Fibroblast of lung (primary cell): ENCODE results near the gene DPEP1. TPM values are rescaled to one million over a fixed set of nuclear protein-coding genes. Genes with fewer than 3 reads are reported as not detected.
A peak's percentile ranks its signal among the peaks of the same experiment; 100 is the strongest.

Experiments used
- DNase-seq, 2 donors: peaks; one replicate each; pipeline versions ENCODE4 v3.0.0 to v3.0.0-alpha.2; 2010; ENCODE audit warnings: low read depth in 2 of 2
- H2AFZ ChIP-seq: 2 replicates; pipeline ENCODE4 v1.5.1; 2012; ENCODE audit warnings: low read length, control low read depth, inconsistent platforms
- H3K27ac ChIP-seq: 2 replicates; pipeline ENCODE4 v1.5.1; 2011; ENCODE audit warnings: low read length, control low read depth; ENCODE audit not compliant: insufficient read depth
- H3K27me3 ChIP-seq: 2 replicates; pipeline ENCODE4 v1.5.1; 2011; ENCODE audit warnings: mild to moderate bottlenecking, low read length; ENCODE audit not compliant: control insufficient read depth, insufficient read depth
- H3K36me3 ChIP-seq: 2 replicates; pipeline ENCODE4 v1.5.1; 2011; ENCODE audit warnings: low read length; ENCODE audit not compliant: control insufficient read depth, insufficient read depth
- H3K4me1 ChIP-seq: 2 replicates; pipeline ENCODE4 v1.5.1; 2011; ENCODE audit warnings: low read length; ENCODE audit not compliant: control insufficient read depth, insufficient read depth; ENCODE audit errors: extremely low read depth
- H3K4me2 ChIP-seq: 2 replicates; pipeline ENCODE4 v1.5.1; 2011; ENCODE audit warnings: low read length, control low read depth; ENCODE audit not compliant: insufficient read depth; ENCODE audit errors: extremely low read depth
- H3K4me3 ChIP-seq, 4 experiments: fragments of 200-600 bp in 1 of 4; sonication (generic) in 1 of 4; replicated peaks in 1 of 4; 2 replicates each; pipeline ENCODE4 v1.5.1; 2011 to 2016; ENCODE audit warnings: low read length in 4 of 4, low read depth in 3 of 4, mild to moderate bottlenecking in 3 of 4, control low read depth in 2 of 4, inconsistent platforms in 1 of 4, mixed read lengths in 1 of 4; ENCODE audit not compliant: insufficient read depth in 1 of 4; ENCODE audit errors: control extremely low read depth in 1 of 4
- H3K79me2 ChIP-seq: 2 replicates; pipeline ENCODE4 v1.5.1; 2012; ENCODE audit warnings: mild to moderate bottlenecking, low read length, inconsistent platforms; ENCODE audit not compliant: control insufficient read depth, insufficient read depth
- H3K9ac ChIP-seq: 2 replicates; pipeline ENCODE4 v1.5.1; 2011; ENCODE audit warnings: mild to moderate bottlenecking, low read length, control low read depth; ENCODE audit not compliant: insufficient read depth
- H3K9me3 ChIP-seq: 2 replicates; pipeline ENCODE4 v1.5.1; 2012; ENCODE audit warnings: low read depth, low read length; ENCODE audit not compliant: control insufficient read depth, insufficient read depth
- H4K20me1 ChIP-seq: 2 replicates; pipeline ENCODE4 v1.5.1; 2011; ENCODE audit warnings: low read length; ENCODE audit not compliant: control insufficient read depth, insufficient read depth; ENCODE audit errors: extremely low read depth
- EZH2 ChIP-seq: IDR thresholded peaks from 2 replicates; pipeline ENCODE4 v1.5.1; 2012; ENCODE audit warnings: low read length, control low read depth, mild to moderate bottlenecking; ENCODE audit errors: missing control alignments
- polyA minus RNA-seq: library from RNA; depleted of rRNA, polyadenylated mRNA; stranded (reverse); fragments of >200 nt; gene quantifications from 2 replicates; pipeline ENCODE4 v1.2.3, GENCODE V29; 2011; ENCODE audit warnings: low replicate concordance
- polyA plus RNA-seq, 2 donors: library from polyadenylated mRNA; depleted of rRNA in 1 of 2; stranded (reverse) in 1 of 2; unstranded in 1 of 2; fragments of >200 nt; gene quantifications; 2 replicates each; pipeline ENCODE4 v1.2.1, GENCODE V29; 2011 to 2012; ENCODE audit warnings: missing spikeins in 1 of 2
- total RNA-seq: library from RNA; depleted of rRNA; stranded (reverse); fragments of >200 nt; gene quantifications from 2 replicates; pipeline ENCODE4 v1.2.1, GENCODE V29; 2014
- TF ChIP-seq, protein P1 (sequence below), 2 donors: IDR thresholded peaks in 1 of 2; conservative IDR thresholded peaks in 1 of 2; 1 replicate in 1 of 2; 2 replicates in 1 of 2; pipeline ENCODE4 v1.5.1; 2011 to 2012; ENCODE audit warnings: low read length in 2 of 2, control low read depth in 1 of 2, inconsistent platforms in 1 of 2, low read depth in 1 of 2, mild to moderate bottlenecking in 1 of 2

Gene DPEP1
- under 0.01 and 0.17 TPM in 2 replicates for total RNA-seq
- not detected in 2 replicates for polyA plus RNA-seq
- polyA plus RNA-seq (2012): not detected in 2 replicates
- not detected in 2 replicates for polyA minus RNA-seq

- Histone ChIP-seq H2AFZ (no peak within 1 kb of the TSS), H3K4me3 (no peak within 1 kb of the TSS), H3K36me3 (no peaks in the 10 kb centered on the region), H3K9ac (no peak within 1 kb of the TSS), H3K9me3 (no peaks in the 10 kb centered on the region), H3K4me1 (no peaks in the 10 kb centered on the region), H3K27me3 (no peaks in the 10 kb centered on the region), H3K27ac (no peak within 1 kb of the TSS), H3K4me2 (no peak within 1 kb of the TSS), H3K79me2 (no peaks in the 10 kb centered on the region), H4K20me1 (no peaks in the 10 kb centered on the region)
- TF ChIP-seq, protein P1, sequence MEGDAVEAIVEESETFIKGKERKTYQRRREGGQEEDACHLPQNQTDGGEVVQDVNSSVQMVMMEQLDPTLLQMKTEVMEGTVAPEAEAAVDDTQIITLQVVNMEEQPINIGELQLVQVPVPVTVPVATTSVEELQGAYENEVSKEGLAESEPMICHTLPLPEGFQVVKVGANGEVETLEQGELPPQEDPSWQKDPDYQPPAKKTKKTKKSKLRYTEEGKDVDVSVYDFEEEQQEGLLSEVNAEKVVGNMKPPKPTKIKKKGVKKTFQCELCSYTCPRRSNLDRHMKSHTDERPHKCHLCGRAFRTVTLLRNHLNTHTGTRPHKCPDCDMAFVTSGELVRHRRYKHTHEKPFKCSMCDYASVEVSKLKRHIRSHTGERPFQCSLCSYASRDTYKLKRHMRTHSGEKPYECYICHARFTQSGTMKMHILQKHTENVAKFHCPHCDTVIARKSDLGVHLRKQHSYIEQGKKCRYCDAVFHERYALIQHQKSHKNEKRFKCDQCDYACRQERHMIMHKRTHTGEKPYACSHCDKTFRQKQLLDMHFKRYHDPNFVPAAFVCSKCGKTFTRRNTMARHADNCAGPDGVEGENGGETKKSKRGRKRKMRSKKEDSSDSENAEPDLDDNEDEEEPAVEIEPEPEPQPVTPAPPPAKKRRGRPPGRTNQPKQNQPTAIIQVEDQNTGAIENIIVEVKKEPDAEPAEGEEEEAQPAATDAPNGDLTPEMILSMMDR (conservative IDR thresholded peaks at IDR 0.05 in 1 of 2, IDR thresholded peaks at IDR 0.05 in 1 of 2; ENCODE audit: low read depth in 1 of 2, low read length in 2 of 2): no peak
- no peak for TF ChIP-seq EZH2
- no peak for DNase-seq
These were observed at the start of gene DPEP1 for GRCh38 chr16:89613231-89613953. Gene DPEP1, plus strand, starts transcription at chr16:89613642. Its CDS starts 16,769 bp downstream, at chr16:89630411.

GRCh38 chr16:89564476-89565255, 48.8 kb upstream of the DPEP1 start:
- no peak for TF ChIP-seq EZH2
- TF ChIP-seq, protein P1 (conservative IDR thresholded peaks at IDR 0.05 in 1 of 2, IDR thresholded peaks at IDR 0.05 in 1 of 2; ENCODE audit: low read depth in 1 of 2, low read length in 2 of 2): no peak
- H3K4me2 ChIP-seq: peak overlapping the region; percentile 23
- H3K4me1 ChIP-seq: peaks cover 23% of the 10 kb centered on the region
- H3K27me3 ChIP-seq: no peaks in the 10 kb centered on the region
- no peak overlapping the region for H3K4me3 ChIP-seq
- peaks cover 3% of the 10 kb centered on the region for H4K20me1 ChIP-seq
- H3K27ac ChIP-seq: no peak overlapping the region
- peaks cover 25% of the 10 kb centered on the region for H3K36me3 ChIP-seq
- no peak overlapping the region for H2AFZ ChIP-seq
- no peaks in the 10 kb centered on the region for H3K9me3 ChIP-seq
- H3K79me2 ChIP-seq: peaks cover 31% of the 10 kb centered on the region
- no peak for DNase-seq
- no peak overlapping the region for H3K9ac ChIP-seq

DNA sequence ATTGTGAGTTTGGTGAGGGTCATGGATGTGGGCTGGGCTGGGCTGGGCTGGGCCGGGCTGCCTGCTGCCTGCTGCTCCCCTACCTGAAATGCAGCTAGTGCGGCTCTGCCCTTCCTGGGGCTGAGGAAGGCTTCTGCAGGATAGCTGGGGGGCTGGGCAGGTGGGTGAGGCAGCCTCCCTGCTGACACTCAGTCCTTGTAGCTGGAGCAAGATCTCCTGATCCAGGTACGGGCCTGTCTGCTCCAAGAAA, 48.3 kb upstream of the DPEP1 start:
- Histone ChIP-seq H3K27me3 (no peaks in the 10 kb centered on the region), H3K79me2 (peaks cover 31% of the 10 kb centered on the region), H3K4me3 (peak overlapping the region in 1 of 4 experiments; percentile 32), H3K4me1 (peaks cover 23% of the 10 kb centered on the region), H3K4me2 (peak overlapping the region; percentile 75), H4K20me1 (peaks cover 3% of the 10 kb centered on the region), H3K9me3 (no peaks in the 10 kb centered on the region), H3K36me3 (peaks cover 25% of the 10 kb centered on the region), H3K9ac (no peak overlapping the region), H2AFZ (no peak overlapping the region), H3K27ac (no peak overlapping the region)
- TF ChIP-seq, protein P1 (conservative IDR thresholded peaks at IDR 0.05 in 1 of 2, IDR thresholded peaks at IDR 0.05 in 1 of 2; ENCODE audit: low read depth in 1 of 2, low read length in 2 of 2): no peak
- no peak for TF ChIP-seq EZH2
- DNase-seq: no peak
